GM19468 (cell line): ENCODE results near the gene PDZD2.

Experiments used
- ATAC-seq: cut with Tn5 transposase; IDR thresholded peaks from one replicate; pipeline ENCODE4 v1.9.1; 2021; ENCODE audit warnings: mild to moderate bottlenecking, moderate library complexity, moderate number of reproducible peaks; ENCODE audit not compliant: unreplicated experiment; ENCODE audit errors: extremely low read depth

The PDZD2 gene

GRCh38 chr5:32138839-32139493, 500.0 kb downstream of the PDZD2 start:
- ATAC-seq = no peak

GRCh38 chr5:32143617-32144377, 504.9 kb downstream of the PDZD2 start:
- ATAC-seq = no peak

- ATAC-seq = no peak
Measured at GRCh38 chr5:32144378-32145207, 505.7 kb downstream of the PDZD2 start.

- no peak for ATAC-seq
Measured at GRCh38 chr5:32145378-32145777, 506.4 kb downstream of the PDZD2 start.

- no peak for ATAC-seq
Measured at GRCh38 chr5:32147236-32147635, 508.3 kb downstream of the PDZD2 start.

GRCh38 chr5:32147959-32148358, 509.0 kb downstream of the PDZD2 start:
- ATAC-seq = no peak

GRCh38 chr5:32150366-32150765, 511.4 kb downstream of the PDZD2 start:
- no peak for ATAC-seq

GRCh38 chr5:32151198-32151597, 512.3 kb downstream of the PDZD2 start:
- no peak for ATAC-seq

GRCh38 chr5:32153723-32154122, 514.8 kb downstream of the PDZD2 start:
- no peak for ATAC-seq

GRCh38 chr5:32155211-32155610, 516.3 kb downstream of the PDZD2 start:
- ATAC-seq = no peak

- ATAC-seq = no peak
Measured at GRCh38 chr5:32156635-32157034, 517.7 kb downstream of the PDZD2 start.

GRCh38 chr5:32157078-32157477, 518.1 kb downstream of the PDZD2 start:
- ATAC-seq = no peak

- no peak for ATAC-seq
Measured at GRCh38 chr5:32158679-32158975, 519.7 kb downstream of the PDZD2 start.

GRCh38 chr5:32159328-32160072, 520.6 kb downstream of the PDZD2 start:
- no peak for ATAC-seq

GRCh38 chr5:32160228-32160627, 521.3 kb downstream of the PDZD2 start:
- ATAC-seq = no peak
